Stimulated activated CD8-positive, alpha-beta memory T cell treated with anti-CD3 and anti-CD28 coated beads, Interleukin-15, amount 100 ng/mL, for 1 hour (primary cell): ENCODE results near the gene CD48.

Source experiments
- DNase-seq: peaks from one replicate; pipeline ENCODE4 v3.0.0-alpha.2; 2020; ENCODE audit warnings: low read depth

CD48 gene

GRCh38 chr1:160651433-160652064 lies 60.1 kb downstream of the CD48 start:
- DNase-seq = no peak

- no peak for DNase-seq
Observed at GRCh38 chr1:160647329-160647720, 64.3 kb downstream of the CD48 start.

DNA sequence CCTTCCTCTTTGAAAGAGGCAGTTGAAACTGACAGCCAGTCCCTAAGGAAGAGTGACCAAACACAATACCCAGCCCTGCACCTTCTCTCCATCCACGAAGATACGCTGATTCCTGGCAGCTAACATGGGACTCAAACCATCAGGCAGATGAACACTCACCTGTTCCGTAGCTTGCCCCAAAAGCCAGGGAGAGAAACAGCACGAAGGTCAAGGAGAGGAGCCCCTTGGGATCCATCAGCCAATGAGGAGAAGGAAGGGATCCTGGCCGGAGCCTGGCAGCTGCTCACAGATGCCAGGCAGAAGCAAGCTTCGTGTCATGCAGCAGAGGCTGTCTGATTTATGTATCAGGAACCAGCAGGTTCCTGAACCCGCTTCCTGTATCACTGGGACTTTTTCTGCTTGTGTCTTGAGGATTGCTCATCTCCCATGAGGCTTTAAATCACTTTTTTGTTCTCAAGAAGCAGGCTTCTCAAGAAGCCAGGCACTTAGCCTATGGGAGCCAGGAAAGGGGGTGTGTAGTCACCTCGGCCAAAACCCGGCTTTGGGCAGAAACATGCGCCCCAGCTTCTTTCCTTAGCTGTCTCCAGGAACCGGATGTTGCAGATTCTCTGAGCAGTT lies 64.8 kb downstream of the CD48 start, which contains the start of gene SLAMF1:
TSS of gene SLAMF1 (minus strand) at position 334 of the 618 bp plus-strand sequence. CDS start at position 235, 99 bp downstream.
- no peak for DNase-seq

- DNase-seq = no peak
Observed at GRCh38 chr1:160646180-160646579, 65.4 kb downstream of the CD48 start.

DNA sequence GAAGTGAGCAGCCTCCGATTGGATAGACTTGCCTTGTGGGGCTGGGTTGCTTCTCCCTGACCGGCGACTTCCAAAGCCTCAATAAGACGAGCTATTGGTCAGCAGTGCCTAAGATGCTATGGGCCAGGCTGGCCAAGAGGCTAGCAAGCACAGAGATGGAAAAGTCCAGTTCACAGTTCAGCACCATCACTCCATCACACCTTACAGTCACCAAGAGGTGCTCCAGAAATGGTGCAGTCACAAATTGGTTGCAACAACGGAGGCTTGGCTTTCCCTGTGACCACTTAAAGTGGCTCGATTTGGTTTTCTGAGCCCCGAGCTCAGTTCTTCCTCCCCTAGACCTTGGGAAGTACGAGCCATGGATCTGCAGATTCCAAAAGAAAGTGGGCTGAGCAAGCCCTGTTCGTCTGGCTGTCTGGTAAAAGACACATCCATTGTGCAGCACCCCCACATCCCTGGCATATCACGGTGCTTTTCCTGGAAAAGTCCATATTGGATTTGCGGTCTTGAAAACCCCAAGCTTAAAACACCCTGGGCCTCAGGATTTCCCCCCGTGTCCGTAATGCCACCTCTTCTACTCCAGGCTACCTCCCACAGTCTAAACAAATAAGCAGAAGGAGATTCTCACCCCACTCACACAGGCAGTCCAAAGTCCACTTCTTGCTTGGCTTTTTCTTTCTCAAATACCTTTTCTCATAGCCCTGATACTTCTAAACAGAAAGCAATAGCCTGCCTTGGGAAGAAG lies 66.1 kb downstream of the CD48 start:
- DNase-seq = no peak

DNA sequence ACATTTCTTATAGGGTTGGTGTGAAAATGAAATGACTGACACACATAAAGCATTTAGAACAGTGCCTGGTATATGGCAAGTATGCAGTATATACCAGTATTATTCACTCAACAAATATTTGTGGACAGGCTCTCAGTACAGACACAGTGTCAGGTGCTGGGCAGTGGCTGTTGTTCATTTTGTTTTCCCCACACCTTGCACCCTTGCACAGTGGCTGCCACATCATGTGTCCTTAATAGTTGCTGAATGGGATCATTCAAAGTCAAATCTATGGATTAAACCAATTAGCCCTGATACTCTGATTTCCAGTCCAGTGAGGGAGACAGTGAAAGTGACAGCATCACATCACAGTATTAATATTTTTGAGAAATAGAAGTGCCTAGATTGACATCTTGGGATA lies 67.2 kb downstream of the CD48 start:
- no peak for DNase-seq

DNA sequence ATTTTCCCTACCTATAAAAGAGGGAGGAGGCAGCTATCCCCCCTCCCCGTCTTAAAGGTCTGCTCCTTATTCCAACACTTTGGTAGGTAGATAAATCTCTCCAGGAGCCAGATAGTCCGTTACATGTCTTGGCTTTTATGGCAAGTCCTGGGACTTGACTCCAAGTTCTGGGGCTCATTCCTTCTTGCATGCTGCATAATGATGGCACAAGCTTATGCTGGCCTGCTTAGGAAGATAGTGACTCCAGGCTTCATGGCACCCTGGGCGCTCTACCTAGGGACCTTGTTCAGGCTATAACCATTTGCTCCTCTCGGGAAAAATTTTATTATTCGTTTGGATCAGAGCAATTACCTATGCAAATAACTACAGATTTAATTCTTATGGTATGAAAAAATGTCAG lies 68.5 kb downstream of the CD48 start:
- DNase-seq = no peak

- no peak for DNase-seq
Observed at GRCh38 chr1:160642281-160642644, 69.4 kb downstream of the CD48 start.

DNA sequence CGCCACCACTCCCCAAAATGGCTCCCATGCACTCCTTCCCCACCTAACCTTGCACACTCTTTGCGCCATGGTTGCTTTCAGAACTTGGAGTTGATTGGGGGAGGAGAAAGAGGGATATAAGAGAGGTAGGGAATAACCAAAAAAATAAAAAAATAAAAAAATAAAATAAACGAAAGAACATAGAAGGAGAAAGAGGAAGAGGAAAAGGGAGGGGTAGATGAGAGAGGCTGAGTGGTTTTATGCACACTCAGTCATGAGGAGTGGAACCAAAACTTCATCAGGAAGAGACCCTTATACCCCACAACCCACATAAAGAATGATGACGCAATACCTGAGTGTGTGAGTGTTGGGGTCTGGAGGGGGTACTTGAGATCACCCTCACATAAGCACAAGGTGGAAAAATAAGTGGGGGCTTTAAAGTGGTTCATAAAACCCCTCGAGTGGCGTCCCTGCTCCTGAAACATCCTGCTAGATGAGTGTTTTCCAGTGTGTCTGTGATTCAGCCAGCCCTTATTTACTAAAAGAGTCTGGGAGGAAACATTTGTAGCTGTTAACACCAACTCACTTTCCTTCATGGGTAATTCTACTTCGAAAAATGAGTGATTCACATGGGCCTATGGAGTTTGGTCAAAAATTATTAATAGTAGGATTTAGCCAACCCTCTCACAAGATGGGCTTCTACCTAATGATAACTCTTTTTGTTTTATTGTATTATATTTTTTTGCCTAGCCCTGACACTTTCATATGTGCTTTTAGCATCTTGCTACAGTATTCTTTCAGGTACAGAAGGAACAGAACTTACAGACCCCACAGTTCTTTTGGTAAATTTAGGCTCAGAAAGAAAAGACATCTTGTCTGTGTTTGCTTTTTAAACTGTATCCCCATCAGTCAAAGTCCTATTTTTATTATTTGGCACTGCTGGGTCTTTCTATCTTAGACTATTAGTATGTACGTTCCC lies 70.0 kb downstream of the CD48 start:
- no peak for DNase-seq

DNA sequence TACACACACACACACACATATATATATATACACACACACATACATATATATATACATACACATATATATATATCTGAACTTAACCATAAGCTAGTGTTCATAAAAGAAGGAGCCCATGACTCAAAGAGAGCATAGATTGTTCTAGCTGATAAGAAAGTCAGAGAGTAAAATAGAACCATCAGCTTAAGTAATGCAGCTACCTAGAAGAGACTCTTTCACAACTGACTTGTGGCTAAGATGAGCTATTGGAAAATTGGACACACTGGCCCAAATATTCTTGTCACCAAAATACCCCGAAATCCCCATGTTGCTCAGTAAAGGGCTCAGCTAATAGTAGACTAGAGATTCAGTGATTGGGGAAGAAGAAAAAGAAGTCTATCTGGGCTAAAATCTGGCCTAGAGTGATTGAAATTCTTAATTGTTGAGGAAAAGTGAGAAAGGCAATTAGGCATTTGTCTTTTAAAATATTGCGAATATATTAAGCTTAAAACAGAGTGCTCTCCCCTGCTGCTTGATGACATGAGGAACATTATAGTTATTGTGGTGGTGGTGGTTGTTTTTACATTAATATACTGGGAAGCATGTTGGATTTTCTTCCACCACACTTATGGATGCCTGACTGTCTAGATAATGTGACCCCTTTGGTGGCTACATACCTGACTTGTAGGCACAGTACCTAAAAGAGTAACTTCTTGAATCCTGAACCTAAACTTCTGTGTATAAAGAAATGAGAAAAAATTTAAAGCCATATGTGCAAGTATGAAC lies 71.1 kb downstream of the CD48 start:
- no peak for DNase-seq

DNA sequence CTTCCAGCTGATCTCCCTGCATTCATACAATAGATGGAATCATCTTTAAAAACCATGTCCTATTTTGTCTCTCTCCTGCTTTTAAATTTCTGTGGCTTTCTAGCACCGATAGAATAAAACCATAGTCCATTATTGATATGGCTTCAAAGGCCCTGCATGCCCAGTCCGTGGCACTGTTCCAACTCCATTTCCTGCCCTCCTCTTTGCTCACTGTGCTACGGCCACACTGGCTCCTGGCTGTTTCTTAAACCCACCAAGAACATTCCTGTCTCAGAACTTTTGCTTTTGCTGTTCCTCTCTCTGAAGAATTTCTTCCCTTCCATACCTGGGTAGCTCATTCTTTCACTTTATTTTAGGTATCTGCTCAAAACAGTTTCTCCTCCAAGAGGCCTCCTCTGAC lies 72.0 kb downstream of the CD48 start:
- no peak for DNase-seq

DNA sequence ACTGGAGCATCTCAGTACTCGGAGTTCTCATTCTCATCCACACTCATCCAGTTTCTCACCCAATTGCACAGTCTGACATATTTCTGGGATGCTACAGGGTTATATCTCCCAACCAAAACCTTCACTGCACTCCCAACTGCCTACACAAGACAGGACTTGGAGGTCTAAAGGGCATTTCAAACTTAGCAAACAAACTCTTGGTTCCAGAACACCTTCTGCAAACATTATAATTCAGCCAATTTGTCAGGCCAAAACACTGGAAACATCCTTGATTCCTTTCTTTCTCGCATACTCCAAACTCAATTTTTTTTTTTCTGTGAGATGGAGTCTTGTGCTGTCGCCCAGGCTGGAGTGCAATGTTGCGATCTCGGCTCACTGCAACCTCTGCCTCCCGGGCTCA lies 72.7 kb downstream of the CD48 start:
- DNase-seq = no peak

DNA sequence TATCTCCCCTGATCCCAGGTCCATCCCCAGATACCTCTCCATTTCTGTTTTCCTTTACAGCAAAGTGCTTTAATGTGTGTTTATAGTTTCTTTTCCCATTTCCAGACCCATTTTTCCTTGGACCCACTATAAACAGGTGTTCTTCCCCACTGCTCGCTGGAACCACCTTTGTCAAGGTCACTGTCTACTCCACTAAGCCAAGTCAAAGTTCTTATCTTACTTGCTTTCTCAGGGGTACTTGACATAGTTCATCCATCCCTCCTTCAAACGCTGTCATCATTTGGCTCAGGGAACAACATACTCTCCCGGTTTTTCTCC lies 73.1 kb downstream of the CD48 start:
- DNase-seq = no peak

- no peak for DNase-seq
Observed at GRCh38 chr1:160637821-160638539, 73.6 kb downstream of the CD48 start.

DNA sequence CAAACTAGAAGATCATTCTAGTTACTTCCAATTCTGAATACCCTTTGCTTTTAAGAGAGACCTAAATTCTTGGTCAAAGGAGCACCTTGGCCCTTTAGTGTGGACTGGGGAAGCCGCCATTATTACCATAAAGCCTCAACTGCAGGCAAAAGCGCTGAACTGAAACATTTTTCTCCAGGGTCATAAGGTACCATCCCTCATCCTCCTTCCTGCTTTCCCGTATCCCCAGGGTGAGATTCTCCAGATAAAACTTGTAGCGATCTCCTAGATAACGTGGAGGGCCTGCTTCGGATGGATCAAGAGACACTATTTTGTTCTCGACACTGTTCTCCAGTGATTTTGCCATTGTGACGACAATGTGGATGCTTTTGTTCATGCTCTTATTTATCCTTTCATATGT lies 74.6 kb downstream of the CD48 start:
- DNase-seq = no peak

DNA sequence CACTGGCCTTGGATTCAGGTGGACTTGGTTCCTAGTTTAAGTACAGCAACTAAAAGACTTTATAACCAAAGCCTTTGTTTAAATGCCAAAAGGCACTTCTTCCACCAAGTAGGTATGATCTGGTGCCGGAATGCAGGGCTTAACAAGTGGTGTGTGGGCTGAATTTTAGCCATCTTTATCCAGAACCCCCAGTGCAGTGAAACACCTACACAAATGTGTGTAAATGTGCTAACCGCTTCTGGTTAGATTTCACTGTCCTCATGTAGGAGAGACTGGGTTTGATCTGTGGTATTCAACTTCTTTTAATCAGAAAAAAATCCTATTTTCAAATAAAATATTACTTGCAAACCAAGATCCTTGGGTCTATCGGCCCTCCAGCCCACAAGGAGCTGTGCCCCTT lies 75.1 kb downstream of the CD48 start:
- DNase-seq = no peak

GRCh38 chr1:160636076-160636475 lies 75.5 kb downstream of the CD48 start:
- DNase-seq = no peak

- DNase-seq = no peak
Observed at GRCh38 chr1:160634543-160635491, 76.8 kb downstream of the CD48 start.

- no peak for DNase-seq
Observed at GRCh38 chr1:160633330-160633903, 78.2 kb downstream of the CD48 start.
